Suppressor macrophage treated with lipopolysaccharide for 1 hour (primary cell): ENCODE data around the gene DBN1.
A peak's percentile ranks its signal among the peaks of the same experiment; 100 is the strongest.

Source experiments
- DNase-seq, 3 donors: peaks; one replicate each; pipeline ENCODE4 v3.0.0-alpha.2; 2020 to 2022

DBN1 gene

GRCh38 chr5:177455036-177455660 lies 18.3 kb downstream of the DBN1 start:
- DNase-seq: peak in 1 of 3 donors; percentile 55

GRCh38 chr5:177454397-177455035 lies 18.9 kb downstream of the DBN1 start:
- DNase-seq: peak; percentile 95 to 99 (median 97)

DNA sequence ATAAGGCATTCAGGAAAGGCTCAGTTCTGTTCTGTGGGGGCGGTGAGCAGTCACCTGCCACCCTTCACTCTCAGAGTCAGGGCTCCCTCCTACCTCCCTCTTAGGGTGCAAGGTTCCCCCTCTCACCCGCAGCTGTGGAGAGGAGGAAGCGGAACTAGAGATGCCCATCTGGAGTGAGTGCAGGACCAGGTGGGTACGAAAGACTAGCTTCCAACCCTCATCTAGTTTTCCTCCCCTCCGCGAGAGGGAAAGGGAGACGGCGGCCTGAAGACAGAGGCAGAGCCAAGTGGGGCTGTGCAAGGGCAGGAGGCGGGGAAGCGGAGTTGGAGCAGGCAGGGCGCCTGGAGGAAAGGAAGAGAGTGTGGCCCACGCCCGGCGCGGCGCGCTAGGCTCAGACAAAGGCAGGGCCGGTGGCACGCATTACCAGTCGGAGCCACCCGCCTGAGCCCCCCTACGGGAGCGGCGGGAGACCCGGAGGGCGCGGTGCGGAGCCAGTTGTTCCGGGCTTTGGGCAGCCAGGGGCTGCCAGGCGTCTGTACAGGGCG lies 19.5 kb downstream of the DBN1 start:
- DNase-seq: peak in 1 of 3 donors; percentile 50

DNA sequence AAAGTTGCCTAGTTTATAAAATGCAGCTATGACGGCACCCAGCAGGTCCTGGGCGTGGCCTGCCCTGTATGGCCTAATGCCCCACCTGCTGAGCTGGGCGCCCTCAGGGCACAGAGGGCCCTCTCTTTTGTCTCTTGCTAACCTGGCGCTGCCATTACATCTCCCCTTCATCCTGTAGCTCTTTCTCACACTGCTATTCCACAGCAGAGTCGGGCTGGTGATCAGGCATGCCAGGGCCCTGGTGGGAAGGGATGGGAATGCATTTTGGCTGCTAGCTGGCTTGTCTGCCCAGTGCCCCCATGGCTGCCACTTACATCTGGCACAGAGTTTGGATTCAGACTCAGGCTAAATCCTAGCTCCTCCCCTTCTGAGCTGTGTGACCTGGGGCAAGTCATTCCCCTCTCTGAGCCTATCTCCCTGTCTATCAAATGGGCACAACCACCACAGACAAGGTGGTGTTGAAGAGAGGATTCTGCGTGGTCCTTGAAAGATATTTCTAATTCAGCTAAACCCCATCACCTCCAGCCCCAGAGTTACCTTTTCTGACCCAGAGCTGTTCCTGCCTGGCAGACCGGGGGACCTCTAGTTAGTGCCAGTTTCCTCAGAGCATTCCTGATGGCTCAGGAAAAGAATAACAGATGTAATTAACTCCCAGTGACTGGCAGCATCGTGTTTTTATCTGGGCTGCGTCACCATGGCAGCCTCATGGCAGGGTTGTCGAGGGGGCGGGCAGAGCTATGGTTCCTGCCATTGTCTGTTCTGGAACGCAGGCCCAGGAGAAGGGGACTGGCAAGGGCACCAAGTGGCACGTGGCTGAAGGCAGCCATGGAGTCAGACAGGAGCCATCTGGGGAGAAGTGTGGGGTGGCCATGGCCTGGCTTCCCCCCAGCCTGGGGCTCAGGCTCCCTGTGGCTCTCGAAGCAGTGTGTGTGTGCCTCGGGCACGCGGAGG lies 20.5 kb downstream of the DBN1 start:
- no peak for DNase-seq

- DNase-seq: no peak
Observed at GRCh38 chr5:177450667-177451424, 22.6 kb downstream of the DBN1 start.

DNA sequence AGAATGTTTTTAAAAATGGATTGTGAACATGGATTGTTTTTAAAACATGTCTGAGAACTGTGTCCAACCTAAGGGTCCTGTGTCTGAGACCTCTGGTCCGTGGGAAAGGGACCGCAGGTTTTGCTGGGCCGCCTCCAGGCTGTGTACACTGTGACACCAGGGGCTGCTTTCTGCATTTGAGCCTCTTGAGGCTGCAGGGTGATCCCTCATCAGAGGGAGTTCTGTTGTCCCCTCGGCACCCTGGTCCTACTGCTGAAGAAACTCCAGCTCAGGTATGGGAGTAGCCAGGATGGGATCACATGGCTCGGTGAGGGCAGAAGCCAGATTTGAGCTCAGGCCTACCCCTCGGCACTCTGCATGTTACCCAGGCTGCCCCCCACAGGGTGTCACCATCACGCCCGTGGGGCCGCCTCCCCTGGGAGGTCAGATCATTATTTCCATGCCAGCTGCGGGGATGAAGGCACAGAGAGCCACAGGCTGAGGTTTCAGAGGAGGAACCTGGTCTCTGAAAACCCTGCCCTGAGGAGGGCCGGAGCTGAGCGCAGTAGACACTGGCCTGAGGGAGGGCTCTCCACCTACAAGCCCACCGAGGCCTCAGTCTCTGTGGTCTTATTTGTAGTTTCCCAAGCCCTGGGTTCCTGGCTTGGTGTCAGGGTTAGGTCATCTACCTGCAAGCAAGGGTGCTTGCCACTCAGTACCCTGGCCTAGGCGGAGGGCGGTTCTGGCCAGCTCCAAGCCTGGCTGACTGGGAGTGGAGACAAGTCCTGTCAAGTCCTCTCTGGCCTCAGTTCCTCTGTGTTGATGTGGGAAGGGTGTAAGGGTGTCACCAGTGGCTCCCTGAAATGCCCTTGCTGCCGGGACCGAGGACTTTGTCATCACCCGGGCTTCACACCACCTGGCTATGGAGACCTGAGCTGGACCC lies 24.0 kb downstream of the DBN1 start:
- DNase-seq: no peak

DNA sequence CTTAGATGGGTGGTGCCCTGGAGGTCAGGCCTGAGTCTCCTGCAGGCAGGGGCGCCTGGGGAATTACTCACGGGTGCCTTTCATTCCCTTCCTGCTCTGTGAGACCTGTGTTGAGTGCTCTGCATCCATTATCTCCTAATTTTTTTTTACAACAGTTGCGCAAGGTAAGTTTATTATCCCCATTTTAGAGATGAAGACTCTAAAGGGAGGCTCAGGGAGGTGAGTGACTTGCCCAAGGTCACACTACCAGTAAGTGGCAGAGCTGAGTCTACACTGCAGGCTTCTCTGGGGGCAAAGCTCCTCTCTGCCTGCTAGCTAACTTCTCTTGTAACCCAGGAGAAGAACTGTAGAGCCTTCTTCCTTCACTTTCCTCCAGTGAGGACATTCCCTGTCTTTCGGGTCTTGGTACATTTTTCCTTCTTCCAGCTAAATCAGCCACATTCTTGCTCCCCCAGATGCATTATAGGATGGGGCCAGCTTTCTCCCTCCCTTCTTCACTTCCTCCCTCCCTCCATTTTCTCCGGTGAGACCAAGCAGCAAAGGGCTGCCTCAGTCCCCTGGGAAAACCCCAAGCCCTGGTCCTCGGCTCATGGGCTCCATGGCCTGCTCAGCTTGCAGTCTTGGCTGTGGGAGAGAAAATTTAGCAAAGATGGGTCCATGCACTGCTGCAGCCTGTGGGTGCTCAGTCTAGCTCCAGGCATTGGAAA lies 25.0 kb downstream of the DBN1 start:
- DNase-seq: no peak

DNA sequence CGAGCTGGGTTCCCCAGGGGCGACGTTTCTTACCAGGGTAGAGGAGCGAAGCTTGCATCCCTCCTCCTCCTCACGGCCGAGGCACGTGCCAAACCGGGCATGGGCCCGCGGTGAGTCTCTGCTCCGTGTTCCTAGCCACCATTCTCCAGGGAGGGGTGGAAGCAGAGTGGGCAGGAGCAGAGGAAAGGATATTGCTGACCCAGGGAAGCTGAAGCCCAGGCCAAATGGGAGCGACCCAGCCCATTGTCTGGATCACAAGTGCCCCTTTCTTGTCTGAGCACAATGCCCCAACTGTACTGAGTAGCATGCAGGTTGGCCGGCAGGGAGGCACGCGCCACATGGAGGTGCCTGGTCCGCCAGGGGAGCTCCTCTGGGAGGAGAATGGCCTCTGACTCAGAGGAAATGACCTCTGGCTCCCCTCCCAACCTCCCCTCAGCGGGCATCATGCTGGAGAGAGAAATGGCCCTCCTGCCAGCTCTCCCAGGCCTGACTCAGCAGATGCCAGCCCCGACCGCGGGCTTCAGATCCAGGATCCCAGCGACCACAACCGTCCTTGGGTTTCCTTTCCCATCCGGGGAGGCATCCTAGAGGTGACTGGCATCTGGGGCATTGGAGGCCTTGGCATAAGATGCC lies 25.7 kb downstream of the DBN1 start:
- DNase-seq: peak; percentile 41 to 60 (median 55)

DNA sequence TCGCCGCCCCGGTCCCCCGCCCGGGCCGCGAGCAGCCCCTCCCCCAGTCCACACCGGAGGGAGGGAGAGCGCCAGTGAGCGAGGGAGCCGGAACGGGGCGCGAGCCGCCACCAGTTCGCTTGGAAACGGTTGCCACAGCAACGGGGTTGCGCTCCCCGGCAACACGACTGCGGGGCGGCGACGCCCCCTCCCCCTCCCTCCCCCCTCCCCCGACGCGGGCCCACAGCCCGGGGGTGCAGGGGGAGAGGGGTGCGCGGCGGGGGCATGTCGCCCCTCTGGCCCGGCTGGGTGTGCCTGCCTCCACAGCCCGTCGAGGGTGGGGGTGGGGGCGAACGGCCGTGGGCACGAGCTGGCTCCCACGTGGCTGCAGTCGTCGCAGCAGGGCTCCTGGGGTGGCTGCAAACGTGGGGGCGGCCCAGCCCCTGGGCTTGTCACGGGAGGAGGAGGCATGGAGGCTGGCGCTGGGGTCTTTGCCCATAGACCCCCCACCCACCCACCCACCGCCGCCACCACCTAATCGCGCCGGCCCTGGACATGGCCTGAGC lies 26.3 kb downstream of the DBN1 start:
- no peak for DNase-seq

DNA sequence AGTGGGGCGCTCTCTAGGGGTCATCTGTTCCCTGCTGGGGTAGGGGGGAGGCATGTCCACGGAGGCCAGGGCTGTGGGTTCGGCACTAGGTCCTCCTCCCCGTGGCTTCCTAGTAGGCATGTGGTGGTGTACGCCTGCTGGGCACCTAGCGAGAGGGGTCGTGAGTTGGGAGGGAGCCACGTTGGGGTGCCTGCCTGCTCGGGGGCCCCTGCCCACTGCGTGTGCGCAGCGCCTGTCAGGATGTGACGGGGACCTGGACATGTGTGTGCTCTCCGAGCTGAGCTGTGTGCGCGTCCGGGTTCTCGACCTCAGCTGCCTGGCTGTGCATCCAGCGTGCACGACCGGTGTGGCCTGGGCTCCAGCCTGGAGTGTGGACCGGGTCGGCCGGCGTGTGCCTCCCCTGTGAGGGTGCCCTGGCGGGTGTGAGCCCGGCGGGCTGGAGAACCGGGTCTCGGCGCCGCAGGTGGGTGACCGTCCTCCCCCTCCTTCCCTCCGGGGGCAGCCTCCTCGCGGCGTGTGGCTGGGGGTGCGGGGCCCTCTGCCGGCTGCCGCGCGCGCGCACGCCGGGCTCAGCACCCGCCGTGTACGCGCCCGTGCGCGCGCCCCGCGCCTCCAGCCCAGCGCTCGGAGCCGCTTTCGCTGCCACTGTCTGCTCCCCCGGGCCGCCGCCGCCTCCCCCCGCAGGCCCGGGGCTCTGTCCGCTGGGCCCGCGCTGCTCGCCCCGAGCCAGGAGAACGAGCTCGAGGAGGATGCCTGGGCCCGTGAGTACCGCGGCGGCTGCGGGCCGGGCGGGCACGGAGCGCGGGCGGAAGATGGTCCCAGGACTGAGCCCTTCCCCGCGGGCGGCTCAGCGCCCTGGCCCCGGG lies 27.0 kb downstream of the DBN1 start, which contains the start of gene PRR7:
Gene PRR7 (plus strand): TSS at position 615 of the 866 bp plus-strand sequence. CDS start 8,254 bp downstream, outside the sequence.
- DNase-seq: peak; percentile 47 to 75 (median 53)

DNA sequence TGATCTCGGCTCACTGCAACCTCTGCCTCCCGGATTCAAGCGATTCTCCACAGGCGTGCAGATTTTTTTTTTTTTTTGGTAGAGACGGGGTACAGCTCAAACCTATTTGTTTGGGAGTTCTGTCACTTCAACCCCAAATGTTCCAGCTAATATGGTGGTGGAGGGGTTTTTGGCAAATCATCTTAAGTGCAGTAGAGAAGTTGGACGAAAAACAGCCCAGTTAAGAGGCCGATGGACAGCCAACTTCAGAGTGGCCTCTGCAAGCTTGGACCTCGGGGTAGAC lies 27.6 kb downstream of the DBN1 start:
- DNase-seq: no peak

- no peak for DNase-seq
Observed at GRCh38 chr5:177445052-177445916, 28.1 kb downstream of the DBN1 start.

- DNase-seq: no peak
Observed at GRCh38 chr5:177444106-177445051, 29.1 kb downstream of the DBN1 start.

DNA sequence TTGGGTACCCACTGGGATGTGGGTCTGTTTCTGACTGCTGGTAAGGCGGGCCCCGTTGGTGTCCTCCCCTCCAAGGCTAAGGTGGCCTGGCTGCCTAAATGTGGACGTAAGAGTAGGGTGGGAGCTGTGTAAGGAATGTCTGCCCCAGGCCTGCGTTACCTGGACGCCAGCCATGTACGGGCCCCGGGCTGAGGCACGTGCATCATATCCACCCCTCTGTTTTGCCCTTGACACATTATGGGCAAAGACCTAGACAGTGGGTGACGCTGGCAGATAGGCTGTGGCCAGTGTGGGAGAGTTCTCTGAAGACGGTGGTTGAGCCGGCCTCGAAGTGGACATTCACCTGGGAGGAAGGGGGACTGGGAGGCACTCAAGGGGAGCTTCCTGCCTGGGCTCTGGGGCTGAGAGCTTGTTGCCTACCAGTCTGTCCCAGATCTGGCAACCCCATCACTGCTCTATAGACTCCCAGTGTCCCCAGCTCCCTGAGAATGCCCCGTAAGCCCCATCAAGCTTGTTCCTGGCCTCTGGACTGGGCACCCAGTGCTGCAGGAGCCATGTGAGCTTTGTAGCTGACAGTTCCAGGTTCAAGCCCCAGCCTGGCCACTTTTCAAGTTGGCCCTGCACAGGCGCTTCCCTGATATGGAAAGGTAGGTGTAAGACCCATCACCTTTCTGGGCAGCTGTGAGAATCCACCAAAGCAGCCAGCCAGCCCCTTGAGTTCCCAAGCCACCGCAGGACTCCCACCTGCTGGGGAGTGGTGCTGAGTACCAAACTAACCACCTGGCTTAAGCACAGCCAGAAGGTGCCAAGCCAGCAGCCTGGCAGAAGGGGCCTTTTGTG lies 30.1 kb downstream of the DBN1 start:
- DNase-seq: no peak

DNA sequence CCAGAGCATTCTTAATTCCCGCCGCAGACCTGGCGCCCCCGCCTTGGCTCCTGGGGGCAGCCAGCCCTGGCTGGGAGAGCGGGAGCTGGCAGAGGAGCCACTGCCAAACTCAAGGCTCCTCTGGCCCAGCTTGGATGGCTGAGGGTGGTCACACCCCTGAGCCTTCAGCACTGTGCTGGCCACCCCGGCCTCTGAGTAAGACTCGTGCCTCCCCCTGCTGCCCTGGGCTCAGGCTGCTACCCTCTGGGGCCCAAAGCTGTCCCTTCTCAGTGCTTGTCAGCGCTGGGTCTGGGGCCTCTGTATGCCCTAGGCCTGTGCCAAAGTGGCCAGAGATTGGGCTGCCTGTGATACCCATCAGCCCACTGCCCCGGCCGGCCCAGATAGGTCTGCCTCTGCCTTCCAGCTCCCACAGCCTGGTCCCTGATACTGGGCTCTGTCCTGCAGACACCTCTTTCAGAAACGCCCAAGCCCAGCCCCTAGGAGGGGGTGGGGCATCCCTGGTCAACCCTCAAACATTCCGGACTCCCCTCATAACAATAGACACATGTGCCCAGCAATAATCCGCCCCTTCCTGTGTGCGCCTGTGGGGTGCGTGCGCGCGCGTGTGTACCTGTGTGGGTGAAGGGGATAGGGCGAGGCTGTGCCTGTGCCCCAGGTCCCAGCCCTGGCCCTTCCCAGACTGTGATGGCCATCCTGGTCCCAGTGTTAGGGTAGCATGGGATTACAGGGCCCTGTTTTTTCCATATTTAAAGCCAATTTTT lies 31.2 kb downstream of the DBN1 start:
- DNase-seq: no peak
